H1 (cell line): ENCODE data around the gene HOGA1. TPM values are rescaled to one million over a fixed set of nuclear protein-coding genes. Genes with fewer than 3 reads are reported as not detected.
A peak's percentile ranks its signal among the peaks of the same experiment; 100 is the strongest.

Experiments used
- CTCF ChIA-PET: fragments of 300-600 bp; sonication (Branson Sonifier 250); formaldehyde crosslinking; loops from one replicate; lab custom pipeline; 2021; ENCODE audit not compliant: partially characterized antibody; lab: Charles Lee
- POLR2A ChIA-PET: fragments of 300-600 bp; sonication (Branson Sonifier 250); formaldehyde crosslinking; loops from one replicate; lab custom pipeline; 2021; ENCODE audit warnings: inconsistent platforms; ENCODE audit not compliant: partially characterized antibody; lab: Charles Lee
- DNase-seq, 2 experiments: peaks; one replicate each; pipeline versions ENCODE4 v3.0.0 to v3.0.0-alpha.2; 2010 to 2022; ENCODE audit warnings: low spot score in 2 of 2, low read depth in 1 of 2, mixed read lengths in 1 of 2
- FAIRE-seq: peaks from 2 replicates; lab custom pipeline; 2011; peaks lifted over from hg19 to GRCh38; lab: Jason Lieb, UNC
- H2AFZ ChIP-seq: 2 replicates; pipeline ENCODE4 v1.8.1; 2012; ENCODE audit warnings: low read length, inconsistent platforms
- H2AK5ac ChIP-seq: 2 replicates; pipeline ENCODE4 v1.6.1; 2013; ENCODE audit warnings: low read depth, low read length
- H2BK120ac ChIP-seq: replicated peaks from 2 replicates; pipeline ENCODE3; 2013; ENCODE audit warnings: low read depth, low read length, inconsistent platforms
- H2BK12ac ChIP-seq: 2 replicates; pipeline ENCODE4 v1.6.1; 2013; ENCODE audit warnings: low read depth, low read length
- H2BK15ac ChIP-seq: 2 replicates; pipeline ENCODE4 v1.6.1; 2013; ENCODE audit warnings: low read length
- H2BK20ac ChIP-seq: 2 replicates; pipeline ENCODE4 v1.6.1; 2013; ENCODE audit warnings: low read length
- H2BK5ac ChIP-seq: 2 replicates; pipeline ENCODE4 v1.6.1; 2013; ENCODE audit warnings: low read depth, low read length
- H3K14ac ChIP-seq: 2 replicates; pipeline ENCODE4 v1.6.1; 2013; ENCODE audit warnings: inconsistent platforms; ENCODE audit not compliant: insufficient read length
- H3K18ac ChIP-seq: 2 replicates; pipeline ENCODE4 v1.6.1; 2013; ENCODE audit warnings: low read length; ENCODE audit errors: extremely low read depth
- H3K23ac ChIP-seq: 2 replicates; pipeline ENCODE4 v1.6.1; 2013; ENCODE audit warnings: inconsistent platforms; ENCODE audit not compliant: insufficient read length
- H3K23me2 ChIP-seq: 2 replicates; pipeline ENCODE4 v1.6.1; 2013; ENCODE audit warnings: low read depth, low read length
- H3K27ac ChIP-seq: 2 replicates; pipeline ENCODE4 v1.6.1; 2011; ENCODE audit warnings: low read depth, low read length, inconsistent platforms
- H3K27me3 ChIP-seq, 4 experiments: replicated peaks in 1 of 4; 1 replicate in 1 of 4; 2 replicates in 3 of 4; pipeline versions ENCODE4 v1.6.1 to v1.8.1; 2011 to 2013; ENCODE audit warnings: low read length in 3 of 4, mild to moderate bottlenecking in 3 of 4, inconsistent platforms in 2 of 4, mixed read lengths in 2 of 4, moderate library complexity in 1 of 4; ENCODE audit not compliant: control insufficient read depth in 3 of 4, insufficient read depth in 3 of 4; ENCODE audit errors: extremely low read depth in 1 of 4
- H3K36me3 ChIP-seq, 4 experiments: 2 replicates each; pipeline versions ENCODE4 v1.6.1 to v1.8.1; 2011 to 2013; ENCODE audit warnings: mild to moderate bottlenecking in 4 of 4, low read length in 3 of 4, moderate library complexity in 2 of 4, control low read depth in 1 of 4, inconsistent platforms in 1 of 4; ENCODE audit not compliant: insufficient read depth in 4 of 4, control insufficient read depth in 2 of 4
- H3K4ac ChIP-seq: replicated peaks from 2 replicates; pipeline ENCODE3; 2013; ENCODE audit warnings: low read length, low read depth, mixed read lengths, inconsistent platforms; ENCODE audit not compliant: insufficient read length
- H3K4me1 ChIP-seq, 4 experiments: replicated peaks in 1 of 4; 1 replicate in 1 of 4; 2 replicates in 3 of 4; pipeline versions ENCODE4 v1.6.1 to v1.8.1; 2011 to 2013; ENCODE audit warnings: low read length in 3 of 4, inconsistent platforms in 2 of 4, mixed read lengths in 1 of 4; ENCODE audit not compliant: insufficient read depth in 4 of 4, control insufficient read depth in 3 of 4
- H3K4me2 ChIP-seq, 2 experiments: 2 replicates each; pipeline versions ENCODE4 v1.6.1 to v1.8.1; 2011 to 2013; ENCODE audit warnings: low read depth in 2 of 2, low read length in 2 of 2, control low read depth in 1 of 2, inconsistent platforms in 1 of 2, mild to moderate bottlenecking in 1 of 2; ENCODE audit not compliant: insufficient read depth in 1 of 2
- H3K4me3 ChIP-seq, 4 experiments: fragments of 200-600, 300-600 bp in 1 of 4; sonication (generic), shearing (Covaris generic), sonication (Bioruptor Twin) in 1 of 4; 2 replicates each; pipeline versions ENCODE4 v1.5.1 to v1.8.1; 2011 to 2016; ENCODE audit warnings: low read length in 4 of 4, low read depth in 3 of 4, control low read depth in 2 of 4, inconsistent platforms in 2 of 4, mild to moderate bottlenecking in 2 of 4, mixed read lengths in 1 of 4, moderate library complexity in 1 of 4; ENCODE audit not compliant: insufficient read depth in 2 of 4; ENCODE audit errors: extremely low read depth in 1 of 4
- H3K56ac ChIP-seq: replicated peaks from 2 replicates; pipeline ENCODE3; 2013; ENCODE audit warnings: low read depth, mild to moderate bottlenecking, mixed read lengths, low read length, inconsistent platforms; ENCODE audit not compliant: insufficient read length
- H3K79me1 ChIP-seq: 2 replicates; pipeline ENCODE4 v1.6.1; 2013; ENCODE audit warnings: low read depth, low read length, control low read depth
- H3K79me2 ChIP-seq, 2 experiments: 2 replicates each; pipeline versions ENCODE4 v1.6.1 to v1.8.1; 2012 to 2013; ENCODE audit warnings: low read length in 2 of 2, mild to moderate bottlenecking in 2 of 2, inconsistent platforms in 1 of 2; ENCODE audit not compliant: insufficient read depth in 2 of 2, control insufficient read depth in 1 of 2
- H3K9ac ChIP-seq, 4 experiments: replicated peaks in 1 of 4; 1 replicate in 1 of 4; 2 replicates in 3 of 4; pipeline versions ENCODE4 v1.6.1 to v1.8.1; 2011 to 2013; ENCODE audit warnings: low read depth in 3 of 4, low read length in 3 of 4, control low read depth in 2 of 4, mild to moderate bottlenecking in 2 of 4, moderate library complexity in 2 of 4, inconsistent platforms in 1 of 4; ENCODE audit errors: extremely low read depth in 1 of 4
- H3K9me3 ChIP-seq, 2 experiments: 2 replicates each; pipeline versions ENCODE4 v1.6.1 to v1.8.1; 2012 to 2013; ENCODE audit warnings: mild to moderate bottlenecking in 2 of 2, moderate library complexity in 2 of 2, control low read depth in 1 of 2, inconsistent platforms in 1 of 2, low read depth in 1 of 2, low read length in 1 of 2, mixed read lengths in 1 of 2; ENCODE audit not compliant: insufficient read depth in 2 of 2
- H4K20me1 ChIP-seq, 2 experiments: replicated peaks in 1 of 2; 2 replicates each; pipeline versions ENCODE3 to v1.8.1; 2011 to 2013; ENCODE audit warnings: inconsistent platforms in 2 of 2, low read length in 2 of 2, mild to moderate bottlenecking in 1 of 2; ENCODE audit not compliant: insufficient read depth in 2 of 2, control insufficient read depth in 1 of 2
- H4K5ac ChIP-seq: 2 replicates; pipeline ENCODE4 v1.6.1; 2013; ENCODE audit warnings: low read length, low read depth, mixed read lengths, inconsistent platforms; ENCODE audit not compliant: insufficient read length
- H4K8ac ChIP-seq: 2 replicates; pipeline ENCODE4 v1.8.0; 2013; ENCODE audit warnings: mild to moderate bottlenecking, moderate library complexity, low read length, inconsistent platforms; ENCODE audit not compliant: insufficient read depth; ENCODE audit errors: extremely low read depth
- H4K91ac ChIP-seq: replicated peaks from 2 replicates; pipeline ENCODE3; 2013; ENCODE audit warnings: low read length, mixed read lengths, inconsistent platforms; ENCODE audit not compliant: insufficient read length
- CBX5 ChIP-seq: fragments of 300-800, 300-1000 bp; sonication (generic); IDR thresholded peaks from 2 replicates; pipeline ENCODE4 v1.7.1; 2016; ENCODE audit warnings: antibody characterized with exemption, low read length, low read depth
- CEBPB ChIP-seq: IDR thresholded peaks from 2 replicates; pipeline ENCODE4 v1.6.1; 2012; ENCODE audit warnings: low read depth, low read length
- CTCF ChIP-seq, 3 experiments: IDR thresholded peaks; 1 replicate in 2 of 3; 2 replicates in 1 of 3; pipeline versions ENCODE4 v1.5.1 to v1.6.1; 2011; ENCODE audit warnings: low read length in 3 of 3, mild to moderate bottlenecking in 3 of 3, inconsistent platforms in 2 of 3, low read depth in 1 of 3, moderate library complexity in 1 of 3; ENCODE audit not compliant: insufficient read depth in 1 of 3; ENCODE audit errors: control extremely low read depth in 1 of 3
- EZH2 ChIP-seq: fragments of 200-600 bp; sonication (generic); IDR thresholded peaks from 2 replicates; pipeline ENCODE4 v1.7.1; 2012; ENCODE audit warnings: low read depth, mild to moderate bottlenecking, moderate library complexity, low read length, inconsistent platforms; ENCODE audit not compliant: severe bottlenecking
- JUN ChIP-seq: IDR thresholded peaks from 2 replicates; pipeline ENCODE4 v1.6.1; 2011; ENCODE audit warnings: low read depth, mild to moderate bottlenecking, improper control_type of control experiment, low read length
- KDM1A ChIP-seq: fragments of 200-600, 300-600 bp; sonication (generic); IDR thresholded peaks from 2 replicates; pipeline ENCODE4 v1.7.1; 2016; ENCODE audit warnings: mild to moderate bottlenecking, low read length, borderline replicate concordance
- USF2 ChIP-seq: IDR thresholded peaks from 2 replicates; pipeline ENCODE4 v1.6.1; 2011; ENCODE audit warnings: low read length, improper control_type of control experiment
- YY1 ChIP-seq: IDR thresholded peaks from 2 replicates; pipeline ENCODE4 v1.6.1; 2011; ENCODE audit warnings: low read depth, mild to moderate bottlenecking, low read length
- ZNF274 ChIP-seq: IDR thresholded peaks from 2 replicates; pipeline ENCODE4 v1.7.0; 2012; ENCODE audit warnings: low read length, borderline replicate concordance; ENCODE audit errors: extremely low read depth
- whole genome bisulfite sequencing, 2 experiments: shearing (Covaris generic) in 1 of 2; methylation state at CpG; one replicate each; pipeline versions ENCODE4 v1.1.6 to v1.1.7; 2013 to 2015; ENCODE audit warnings: low lambda C conversion rate in 2 of 2, mixed read lengths in 2 of 2, inconsistent platforms in 1 of 2, low coverage in 1 of 2, missing lambda C conversion rate in 1 of 2; ENCODE audit not compliant: insufficient replicate concordance in 2 of 2, insufficient coverage in 1 of 2, insufficient read length in 1 of 2; ENCODE audit errors: extremely low coverage in 1 of 2, missing lambda C conversion rate in 1 of 2; 5-methylcytosine and 5-hydroxymethylcytosine counted together
- polyA plus RNA-seq, 7 experiments: library from polyadenylated mRNA; depleted of rRNA in 3 of 7; stranded (reverse) in 5 of 7; unstranded in 2 of 7; fragments of >200 nt in 5 of 7; fragments of 200-250 nt in 2 of 7; gene quantifications; 1 replicate in 5 of 7; 2 replicates in 1 of 7; 4 replicates in 1 of 7; pipeline versions ENCODE4 v1.2.1 to v1.2.3, GENCODE V29; 2011 to 2013; ENCODE audit warnings: missing spikeins in 2 of 7, mixed read lengths in 2 of 7
- total RNA-seq: library from RNA; stranded (reverse); fragmentation: NEBNext Ultra II Directional; extraction: Animal tissue kit (Norgen Biotek cat#: 25700); gene quantifications from 2 replicates; pipeline ENCODE4 v1.2.1, GENCODE V29; 2021

The HOGA1 gene
- total and polyA plus RNA-seq, 2 of the 8 experiments (the other 6 are each of a cell fraction or from before 2014, with no cell fraction given): 0.28 to 1.00 TPM

GRCh38 chr10:97538839-97539238 is 45.4 kb upstream of the HOGA1 start:
- Histone ChIP-seq H2BK20ac (no peak overlapping the region), H3K4me1 (peaks cover 0 to 21% (median 9%) of the 10 kb centered on the region in 4 experiments; a peak in 6 of 7 replicates), H2BK120ac (no peak overlapping the region), H2BK12ac (0 out of 2 replicates have a peak overlapping the region, but pooled peaks have one; percentile 17), H3K4me3 (no peak overlapping the region), H3K23me2 (no peaks in the 10 kb centered on the region), H3K79me1 (peaks cover 2% of the 10 kb centered on the region), H3K9ac (no peak overlapping the region; a peak in 1 of 7 replicates), H3K14ac (no peak overlapping the region), H3K27me3 (no peaks in the 10 kb centered on the region), H3K9me3 (no peaks in the 10 kb centered on the region), H3K23ac (no peak overlapping the region), H3K27ac (0 out of 2 replicates have a peak overlapping the region, but pooled peaks have one; percentile 13), H3K36me3 (no peaks in the 10 kb centered on the region), H2BK15ac (no peak overlapping the region; the same call in 1 of the 2 replicates), H2AFZ (no peak overlapping the region), H4K91ac (peak overlapping the region; percentile 62), H4K20me1 (no peaks in the 10 kb centered on the region), H3K4ac (no peak overlapping the region), H4K5ac (no peak overlapping the region), H4K8ac (no peak overlapping the region), H3K18ac (no peak overlapping the region), H3K4me2 (no peak overlapping the region), H3K79me2 (peaks cover 0 to 6% of the 10 kb centered on the region in 2 experiments; a peak in 1 of 4 replicates), H2BK5ac (no peak overlapping the region; the same call in 1 of the 2 replicates), H2AK5ac (no peak overlapping the region; the same call in 1 of the 2 replicates), H3K56ac (no peak overlapping the region)
- WGBS, 2 experiments: 100% methylated on average over 4 of the region's 4 CpGs; no CpG with 5 or more reads in 1 of the 2 experiments
- no peak for FAIRE-seq
- DNase-seq: no peak
- CTCF ChIA-PET: interaction anchor here (0.8 to 14.7 kb wide), 15 partner anchors 14 to 171 kb away, joined by 3 to 388 read pairs (median 5); partner anchors contain the start of genes ANKRD2 and C10orf62
- POLR2A ChIA-PET: interaction anchor here (0.7 to 2.1 kb wide), 5 partner anchors 9 to 59 kb away, joined by 3 to 6 read pairs (median 4); no protein-coding TSS in a partner anchor
- TF ChIP-seq JUN (no peak), EZH2 (no peak), KDM1A (no peak), ZNF274 (no peak), CTCF (IDR thresholded peaks at IDR 0.05; ENCODE audit: control extremely low read depth in 1 of 3, insufficient read depth in 1 of 3, low read depth in 1 of 3, low read length in 3 of 3) (no peak), YY1 (no peak), CEBPB (no peak), CBX5 (no peak), USF2 (no peak)
